Measurements from ENCODE around the gene RELT.

Gene RELT

GRCh38 chr11:73401924-73402833, 26.0 kb downstream of the RELT start:
- Histone ChIP-seq H3K23ac (ENCODE audit: low read depth, low read length, poor library complexity) (no peak overlapping the region), H3K36me3 (replicated peaks in 1 of 2; ENCODE audit: control insufficient read depth in 2 of 2, insufficient read depth in 2 of 2, low read length in 2 of 2) (peaks cover 11 to 54% of the 10 kb centered on the region in 2 donors), H2BK5ac (ENCODE audit: low read length) (no peak overlapping the region), H3K4me2 (ENCODE audit: insufficient read depth, low read length, poor library complexity, severe bottlenecking) (no peak overlapping the region), H3K27ac (replicated peaks; ENCODE audit: low read length) (peak overlapping the region; percentile 11), H3K4ac (ENCODE audit: low read length) (no peak overlapping the region), H3K4me1 (ENCODE audit: control insufficient read depth in 2 of 2, insufficient read depth in 1 of 2, low read depth in 1 of 2, low read length in 2 of 2) (peaks cover 0 to 14% of the 10 kb centered on the region in 2 donors), H3K79me1 (ENCODE audit: low read depth, low read length) (no peaks in the 10 kb centered on the region), H2BK120ac (ENCODE audit: low read depth, low read length) (no peak overlapping the region), H3K14ac (ENCODE audit: low read length) (no peak overlapping the region), H4K8ac (ENCODE audit: low read depth, low read length) (no peak overlapping the region), H2BK15ac (ENCODE audit: low read length) (no peak overlapping the region), H3K9me3 (replicated peaks in 1 of 2; ENCODE audit: control insufficient read depth in 2 of 2, insufficient read depth in 1 of 2, low read depth in 1 of 2, low read length in 2 of 2) (no peaks in the 10 kb centered on the region), H3K27me3 (ENCODE audit: control insufficient read depth in 3 of 3, insufficient read depth in 3 of 3, low read depth in 1 of 3, low read length in 3 of 3) (no peaks in the 10 kb centered on the region), H2BK12ac (ENCODE audit: low read length) (no peak overlapping the region), H2AK5ac (ENCODE audit: low read depth, low read length) (no peak overlapping the region), H3K9ac (ENCODE audit: low read depth, low read length, poor library complexity) (no peak overlapping the region), H3K18ac (ENCODE audit: low read length) (no peak overlapping the region), H2AFZ (ENCODE audit: low read length) (no peak overlapping the region), H3K4me3 (ENCODE audit: low read length in 2 of 2) (no peak overlapping the region), H4K91ac (ENCODE audit: low read depth, low read length, poor library complexity) (no peak overlapping the region)
- no peak for DNase-seq (ENCODE audit: low spot score)
- no CpG with 5 or more reads among the region's 15 CpGs for WGBS, 2 donors (ENCODE audit: extremely low coverage in 2 of 2, insufficient read length in 2 of 2, insufficient replicate concordance in 1 of 2)

GRCh38 chr11:73402834-73403185, 26.6 kb downstream of the RELT start:
- no peak overlapping the region for H2BK120ac ChIP-seq (ENCODE audit: low read depth, low read length)
- H3K9ac ChIP-seq (ENCODE audit: low read depth, low read length, poor library complexity): no peak overlapping the region
- no peak overlapping the region for H3K4me2 ChIP-seq (ENCODE audit: insufficient read depth, low read length, poor library complexity, severe bottlenecking)
- no peak overlapping the region for H3K4me3 ChIP-seq (ENCODE audit: low read length in 2 of 2)
- H3K14ac ChIP-seq (ENCODE audit: low read length): no peak overlapping the region
- no peak overlapping the region for H3K18ac ChIP-seq (ENCODE audit: low read length)
- no CpG with 5 or more reads among the region's 1 CpG for WGBS, 2 donors (ENCODE audit: extremely low coverage in 2 of 2, insufficient read length in 2 of 2, insufficient replicate concordance in 1 of 2)
- no peak overlapping the region for H4K91ac ChIP-seq (ENCODE audit: low read depth, low read length, poor library complexity)
- no peak overlapping the region for H3K23ac ChIP-seq (ENCODE audit: low read depth, low read length, poor library complexity)
- H2AK5ac ChIP-seq (ENCODE audit: low read depth, low read length): no peak overlapping the region
- no peak overlapping the region for H2BK15ac ChIP-seq (ENCODE audit: low read length)
- no peak overlapping the region for H4K8ac ChIP-seq (ENCODE audit: low read depth, low read length)
- H3K4me1 ChIP-seq (ENCODE audit: control insufficient read depth in 2 of 2, insufficient read depth in 1 of 2, low read depth in 1 of 2, low read length in 2 of 2): peaks cover 0 to 14% of the 10 kb centered on the region in 2 donors
- no peaks in the 10 kb centered on the region for H3K79me1 ChIP-seq (ENCODE audit: low read depth, low read length)
- H3K4ac ChIP-seq (ENCODE audit: low read length): no peak overlapping the region
- no peak for DNase-seq (ENCODE audit: low spot score)
- no peak overlapping the region for H2BK5ac ChIP-seq (ENCODE audit: low read length)
- no peaks in the 10 kb centered on the region for H3K9me3 ChIP-seq (replicated peaks in 1 of 2; ENCODE audit: control insufficient read depth in 2 of 2, insufficient read depth in 1 of 2, low read depth in 1 of 2, low read length in 2 of 2)
- H3K27me3 ChIP-seq (ENCODE audit: control insufficient read depth in 3 of 3, insufficient read depth in 3 of 3, low read depth in 1 of 3, low read length in 3 of 3): no peaks in the 10 kb centered on the region
- H2AFZ ChIP-seq (ENCODE audit: low read length): no peak overlapping the region
- no peak overlapping the region for H2BK12ac ChIP-seq (ENCODE audit: low read length)
- H3K36me3 ChIP-seq (replicated peaks in 1 of 2; ENCODE audit: control insufficient read depth in 2 of 2, insufficient read depth in 2 of 2, low read length in 2 of 2): peaks cover 15 to 55% of the 10 kb centered on the region in 2 donors
- no peak overlapping the region for H3K27ac ChIP-seq (replicated peaks; ENCODE audit: low read length)

- Histone ChIP-seq H3K27ac (replicated peaks; ENCODE audit: low read length) (no peak overlapping the region), H3K4ac (ENCODE audit: low read length) (no peak overlapping the region), H4K8ac (ENCODE audit: low read depth, low read length) (no peak overlapping the region), H2AK5ac (ENCODE audit: low read depth, low read length) (no peak overlapping the region), H2BK15ac (ENCODE audit: low read length) (no peak overlapping the region), H2BK12ac (ENCODE audit: low read length) (no peak overlapping the region), H3K4me1 (ENCODE audit: control insufficient read depth in 2 of 2, insufficient read depth in 1 of 2, low read depth in 1 of 2, low read length in 2 of 2) (peaks cover 0 to 14% of the 10 kb centered on the region in 2 donors), H3K27me3 (ENCODE audit: control insufficient read depth in 3 of 3, insufficient read depth in 3 of 3, low read depth in 1 of 3, low read length in 3 of 3) (no peaks in the 10 kb centered on the region), H3K36me3 (replicated peaks in 1 of 2; ENCODE audit: control insufficient read depth in 2 of 2, insufficient read depth in 2 of 2, low read length in 2 of 2) (peaks cover 17 to 59% of the 10 kb centered on the region in 2 donors), H3K18ac (ENCODE audit: low read length) (no peak overlapping the region), H3K4me3 (ENCODE audit: low read length in 2 of 2) (no peak overlapping the region), H2AFZ (ENCODE audit: low read length) (no peak overlapping the region), H4K91ac (ENCODE audit: low read depth, low read length, poor library complexity) (no peak overlapping the region), H3K23ac (ENCODE audit: low read depth, low read length, poor library complexity) (no peak overlapping the region), H3K9ac (ENCODE audit: low read depth, low read length, poor library complexity) (no peak overlapping the region), H2BK5ac (ENCODE audit: low read length) (no peak overlapping the region), H3K14ac (ENCODE audit: low read length) (no peak overlapping the region), H3K4me2 (ENCODE audit: insufficient read depth, low read length, poor library complexity, severe bottlenecking) (no peak overlapping the region), H3K9me3 (replicated peaks in 1 of 2; ENCODE audit: control insufficient read depth in 2 of 2, insufficient read depth in 1 of 2, low read depth in 1 of 2, low read length in 2 of 2) (no peaks in the 10 kb centered on the region), H2BK120ac (ENCODE audit: low read depth, low read length) (no peak overlapping the region), H3K79me1 (ENCODE audit: low read depth, low read length) (no peaks in the 10 kb centered on the region)
- no CpG with 5 or more reads among the region's 5 CpGs for WGBS, 2 donors (ENCODE audit: extremely low coverage in 2 of 2, insufficient read length in 2 of 2, insufficient replicate concordance in 1 of 2)
- DNase-seq (ENCODE audit: low spot score): no peak
Measured at GRCh38 chr11:73403541-73403940, 27.3 kb downstream of the RELT start.

GRCh38 chr11:73404048-73404447, 27.8 kb downstream of the RELT start:
- H4K91ac ChIP-seq (ENCODE audit: low read depth, low read length, poor library complexity): no peak overlapping the region
- H3K79me1 ChIP-seq (ENCODE audit: low read depth, low read length): no peaks in the 10 kb centered on the region
- no peak for DNase-seq (ENCODE audit: low spot score)
- H3K18ac ChIP-seq (ENCODE audit: low read length): no peak overlapping the region
- peaks cover 0 to 14% of the 10 kb centered on the region in 2 donors for H3K4me1 ChIP-seq (ENCODE audit: control insufficient read depth in 2 of 2, insufficient read depth in 1 of 2, low read depth in 1 of 2, low read length in 2 of 2)
- no peak overlapping the region for H2BK12ac ChIP-seq (ENCODE audit: low read length)
- H4K8ac ChIP-seq (ENCODE audit: low read depth, low read length): no peak overlapping the region
- no peak overlapping the region for H3K23ac ChIP-seq (ENCODE audit: low read depth, low read length, poor library complexity)
- no peak overlapping the region for H2BK5ac ChIP-seq (ENCODE audit: low read length)
- H2AK5ac ChIP-seq (ENCODE audit: low read depth, low read length): no peak overlapping the region
- no peak overlapping the region for H2AFZ ChIP-seq (ENCODE audit: low read length)
- no peak overlapping the region for H3K4me3 ChIP-seq (ENCODE audit: low read length in 2 of 2)
- H3K27ac ChIP-seq (replicated peaks; ENCODE audit: low read length): no peak overlapping the region
- H3K4me2 ChIP-seq (ENCODE audit: insufficient read depth, low read length, poor library complexity, severe bottlenecking): no peak overlapping the region
- peaks cover 20 to 63% of the 10 kb centered on the region in 2 donors for H3K36me3 ChIP-seq (replicated peaks in 1 of 2; ENCODE audit: control insufficient read depth in 2 of 2, insufficient read depth in 2 of 2, low read length in 2 of 2)
- no peak overlapping the region for H2BK120ac ChIP-seq (ENCODE audit: low read depth, low read length)
- H3K9me3 ChIP-seq (replicated peaks in 1 of 2; ENCODE audit: control insufficient read depth in 2 of 2, insufficient read depth in 1 of 2, low read depth in 1 of 2, low read length in 2 of 2): no peaks in the 10 kb centered on the region
- no peak overlapping the region for H3K4ac ChIP-seq (ENCODE audit: low read length)
- H2BK15ac ChIP-seq (ENCODE audit: low read length): no peak overlapping the region
- H3K27me3 ChIP-seq (ENCODE audit: control insufficient read depth in 3 of 3, insufficient read depth in 3 of 3, low read depth in 1 of 3, low read length in 3 of 3): no peaks in the 10 kb centered on the region
- no peak overlapping the region for H3K9ac ChIP-seq (ENCODE audit: low read depth, low read length, poor library complexity)
- no CpG with 5 or more reads among the region's 4 CpGs for WGBS, 2 donors (ENCODE audit: extremely low coverage in 2 of 2, insufficient read length in 2 of 2, insufficient replicate concordance in 1 of 2)
- H3K14ac ChIP-seq (ENCODE audit: low read length): no peak overlapping the region

Measured in neuronal stem cell (in vitro differentiated cells).